ENCODE data around the gene TRIM38.
"Not testable (repeated sequence)": the region's sequence is repeated elsewhere in the genome, so short reads cannot be mapped to it uniquely, and the experiment has no call there.

GRCh38 chr6:25947492-25947891 is 15.1 kb upstream of the TRIM38 start:
- TF ChIP-seq POLR2A, CTCF (IDR thresholded peaks at IDR 0.05): not testable (repeated sequence)

Data from body of pancreas (tissue), 4 donors.